LNCaP clone FGC (cell line): ENCODE measurements around the gene HASPIN.
"Not testable (repeated sequence)": the region's sequence is repeated elsewhere in the genome, so short reads cannot be mapped to it uniquely, and the experiment has no call there.

ENCODE experiments used
- DNase-seq: peaks from one replicate; pipeline ENCODE4 v3.0.0-alpha.2; 2011; ENCODE audit warnings: low read depth
- H3K4me3 ChIP-seq: 2 replicates; pipeline ENCODE4 v1.5.1; 2011; ENCODE audit warnings: mild to moderate bottlenecking, low read depth, low read length, control low read depth
- CTCF ChIP-seq: IDR thresholded peaks from 2 replicates; pipeline ENCODE4 v1.5.1; 2012; ENCODE audit warnings: mild to moderate bottlenecking; ENCODE audit not compliant: control insufficient read depth, insufficient read depth; ENCODE audit errors: extremely low read depth

Gene HASPIN

GRCh38 chr17:3697103-3697476, 26.6 kb upstream of the HASPIN start:
- H3K4me3 ChIP-seq: no peak overlapping the region
- DNase-seq: no peak
- TF ChIP-seq CTCF: no peak

DNA sequence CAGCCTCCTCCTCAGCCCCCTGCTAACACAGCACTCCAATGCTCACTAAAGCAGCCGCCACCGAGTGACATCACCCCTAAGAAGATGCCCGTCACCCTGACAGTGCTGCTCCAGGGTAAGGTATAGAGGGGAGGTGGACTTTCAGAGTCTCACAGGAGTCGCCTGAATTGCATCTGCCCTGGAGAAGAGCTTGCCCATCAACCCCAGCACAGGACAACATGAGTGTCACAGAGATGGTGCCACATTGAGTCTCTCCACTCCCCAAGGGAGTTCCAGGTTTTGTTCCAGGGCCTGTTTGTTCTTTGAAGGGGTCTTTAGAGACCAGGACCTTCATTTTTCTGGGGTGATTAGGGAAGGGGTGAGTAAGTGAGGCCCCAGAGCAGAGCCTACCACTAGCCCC, 25.6 kb upstream of the HASPIN start:
- no peak overlapping the region for H3K4me3 ChIP-seq
- no peak for TF ChIP-seq CTCF
- DNase-seq: no peak

DNA sequence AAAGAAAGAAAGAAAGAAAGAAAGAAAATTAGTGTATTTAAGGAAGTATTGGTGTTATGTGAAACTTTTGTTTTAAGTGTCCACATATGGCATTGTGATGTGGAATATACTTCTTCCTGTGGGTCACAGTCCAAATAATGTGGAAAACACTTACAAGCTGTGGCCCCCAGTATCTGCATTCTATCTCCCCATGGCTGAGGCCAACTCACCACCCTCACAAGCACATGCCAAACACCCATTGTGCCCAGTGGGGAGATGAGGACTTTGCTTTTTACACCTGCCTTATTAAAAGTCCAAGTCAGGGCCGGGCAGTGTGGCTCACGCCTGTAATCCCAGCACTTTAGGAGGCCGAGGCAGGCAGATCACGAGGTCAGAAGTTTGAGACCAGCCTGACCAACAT, 23.8 kb upstream of the HASPIN start:
- TF ChIP-seq CTCF: no peak
- DNase-seq: no peak
- no peak overlapping the region for H3K4me3 ChIP-seq

DNA sequence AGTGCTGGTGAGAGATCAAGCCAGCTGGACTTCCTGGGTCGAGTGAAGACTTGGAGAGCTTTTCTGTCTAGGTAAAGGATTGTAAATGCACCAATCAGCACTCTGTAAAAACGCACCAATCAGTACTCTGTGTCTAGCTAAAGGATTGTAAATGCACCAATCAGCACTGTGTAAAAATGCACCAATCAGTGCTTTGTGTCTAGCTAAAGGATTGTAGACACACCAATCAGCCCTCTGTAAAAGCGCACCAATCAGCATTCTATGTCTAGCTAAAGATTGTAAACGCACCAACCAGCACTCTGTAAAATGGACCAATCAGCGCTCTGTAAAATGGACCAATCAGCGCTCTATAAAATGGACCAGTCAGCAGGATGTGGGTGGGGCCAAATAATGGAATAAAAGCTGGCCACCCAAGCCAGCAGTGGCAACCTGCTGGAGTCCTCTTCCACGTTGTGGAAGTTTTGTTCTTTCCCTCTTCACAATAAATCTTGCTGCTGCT, 21.6 kb upstream of the HASPIN start:
- not testable (repeated sequence) for H3K4me3 ChIP-seq

GRCh38 chr17:3704931-3705717, 18.6 kb upstream of the HASPIN start:
- no peak overlapping the region for H3K4me3 ChIP-seq
- no peak for TF ChIP-seq CTCF
- DNase-seq: no peak

More for the DNA sequence above, 21.6 kb upstream of the HASPIN start:
- DNase-seq: not testable (repeated sequence)

- DNase-seq, H3K4me3 ChIP-seq: not testable (repeated sequence)
Measured at GRCh38 chr17:3705718-3705984, 18.1 kb upstream of the HASPIN start.

- no peak for TF ChIP-seq CTCF
- no peak overlapping the region for H3K4me3 ChIP-seq
- no peak for DNase-seq
Measured at GRCh38 chr17:3708366-3708765, 15.3 kb upstream of the HASPIN start.

DNA sequence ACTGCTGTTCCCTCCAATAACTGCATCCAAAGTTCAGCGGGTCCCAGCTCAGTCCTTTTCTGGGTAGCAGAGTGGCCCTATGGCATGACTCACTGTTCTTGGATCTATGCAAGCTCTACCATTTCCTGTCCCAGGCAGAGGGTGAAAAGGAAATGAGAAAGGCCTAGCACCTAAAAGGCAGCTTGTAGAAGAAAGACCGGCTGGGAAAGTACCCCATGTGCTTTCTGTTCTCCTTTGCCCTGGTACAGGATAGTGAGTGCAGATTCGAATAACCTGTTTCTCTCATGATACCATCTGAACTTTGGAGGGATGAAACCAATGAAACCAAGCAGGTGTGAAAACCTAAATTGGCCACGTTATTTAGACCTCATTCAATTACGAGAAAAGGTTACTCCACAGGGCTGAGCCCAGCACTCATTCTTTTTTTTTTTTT, 12.7 kb upstream of the HASPIN start:
- H3K4me3 ChIP-seq: no peak overlapping the region
- no peak for TF ChIP-seq CTCF
- no peak for DNase-seq
